ENCODE results near the gene ZNF839. TPM values are rescaled to one million over a fixed set of nuclear protein-coding genes. Genes with fewer than 3 reads are reported as not detected.

Gene ZNF839
- total RNA-seq, 1 donor from 2014 or later = 19.2 TPM

DNA sequence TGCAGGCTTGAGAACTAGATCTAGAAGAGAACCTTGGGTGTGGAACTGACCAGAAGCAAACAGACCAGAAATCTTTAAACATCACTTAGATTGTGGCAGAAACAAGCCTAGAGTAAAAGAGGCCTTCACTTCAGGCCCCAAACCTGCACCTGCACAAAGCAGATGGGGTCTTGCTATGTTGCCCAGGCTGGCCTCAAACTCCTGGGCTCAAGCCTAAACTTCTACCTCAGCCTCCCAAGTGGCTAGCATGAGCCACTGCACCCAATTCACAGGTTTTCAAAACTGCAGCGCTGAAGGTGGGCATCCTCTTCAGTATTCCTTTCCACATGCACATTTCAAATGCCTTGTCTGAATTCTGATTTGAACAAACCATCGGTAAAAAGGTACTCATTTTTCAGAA is 34.4 kb upstream of the ZNF839 start:
- no peak overlapping the region for H3K27ac Mint-ChIP-seq
- TF ChIP-seq, protein P1, sequence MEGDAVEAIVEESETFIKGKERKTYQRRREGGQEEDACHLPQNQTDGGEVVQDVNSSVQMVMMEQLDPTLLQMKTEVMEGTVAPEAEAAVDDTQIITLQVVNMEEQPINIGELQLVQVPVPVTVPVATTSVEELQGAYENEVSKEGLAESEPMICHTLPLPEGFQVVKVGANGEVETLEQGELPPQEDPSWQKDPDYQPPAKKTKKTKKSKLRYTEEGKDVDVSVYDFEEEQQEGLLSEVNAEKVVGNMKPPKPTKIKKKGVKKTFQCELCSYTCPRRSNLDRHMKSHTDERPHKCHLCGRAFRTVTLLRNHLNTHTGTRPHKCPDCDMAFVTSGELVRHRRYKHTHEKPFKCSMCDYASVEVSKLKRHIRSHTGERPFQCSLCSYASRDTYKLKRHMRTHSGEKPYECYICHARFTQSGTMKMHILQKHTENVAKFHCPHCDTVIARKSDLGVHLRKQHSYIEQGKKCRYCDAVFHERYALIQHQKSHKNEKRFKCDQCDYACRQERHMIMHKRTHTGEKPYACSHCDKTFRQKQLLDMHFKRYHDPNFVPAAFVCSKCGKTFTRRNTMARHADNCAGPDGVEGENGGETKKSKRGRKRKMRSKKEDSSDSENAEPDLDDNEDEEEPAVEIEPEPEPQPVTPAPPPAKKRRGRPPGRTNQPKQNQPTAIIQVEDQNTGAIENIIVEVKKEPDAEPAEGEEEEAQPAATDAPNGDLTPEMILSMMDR (IDR thresholded peaks at IDR 0.05; ENCODE audit: unreplicated experiment) = no peak
- no peak overlapping the region for H3K4me3 Mint-ChIP-seq
- H3K36me3 Mint-ChIP-seq = peaks cover 3% of the 10 kb centered on the region
- H3K4me1 Mint-ChIP-seq = peaks cover 14% of the 10 kb centered on the region
- DNase-seq (ENCODE audit: low spot score in 2 of 2, unreplicated experiment in 2 of 2) = no peak
- H3K27me3 Mint-ChIP-seq (ENCODE audit: low read depth) = no peaks in the 10 kb centered on the region
- no peaks in the 10 kb centered on the region for H3K9me3 Mint-ChIP-seq

DNA sequence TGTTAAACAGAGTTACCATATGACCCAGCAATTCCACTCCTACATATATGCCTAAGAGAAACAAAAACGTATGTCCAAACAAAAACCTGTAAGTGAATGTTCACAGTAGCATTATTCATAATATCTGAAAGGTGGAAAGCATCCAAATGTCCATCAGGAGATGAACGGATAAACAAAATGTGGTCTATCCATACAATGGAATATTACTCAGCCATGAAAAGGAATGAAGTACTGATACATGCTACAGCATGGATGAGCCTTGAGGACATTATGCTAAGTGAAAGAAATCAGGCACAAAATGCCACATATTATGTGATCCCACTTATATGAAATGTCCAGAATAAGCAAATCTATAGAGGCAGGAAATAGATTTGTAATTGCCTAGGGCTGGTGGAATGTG is 31.4 kb upstream of the ZNF839 start:
- H3K27ac Mint-ChIP-seq = no peak overlapping the region
- no peaks in the 10 kb centered on the region for H3K36me3 Mint-ChIP-seq
- no peaks in the 10 kb centered on the region for H3K27me3 Mint-ChIP-seq (ENCODE audit: low read depth)
- peaks cover 22% of the 10 kb centered on the region for H3K4me1 Mint-ChIP-seq
- TF ChIP-seq, protein P1 (IDR thresholded peaks at IDR 0.05; ENCODE audit: unreplicated experiment) = no peak
- DNase-seq (ENCODE audit: low spot score in 2 of 2, unreplicated experiment in 2 of 2) = no peak
- H3K4me3 Mint-ChIP-seq = no peak overlapping the region
- H3K9me3 Mint-ChIP-seq = no peaks in the 10 kb centered on the region

- no peak overlapping the region for H3K4me3 Mint-ChIP-seq
These were observed 27.1 kb upstream of the ZNF839 start for GRCh38 chr14:102292441-102292840.

GRCh38 chr14:102293781-102294180 is 25.8 kb upstream of the ZNF839 start:
- Mint-ChIP-seq H3K36me3 (peaks cover 7% of the 10 kb centered on the region), H3K27me3 (ENCODE audit: low read depth) (no peaks in the 10 kb centered on the region), H3K27ac (peak overlapping the region; percentile 94), H3K4me1 (peaks cover 29% of the 10 kb centered on the region), H3K4me3 (no peak overlapping the region), H3K9me3 (no peaks in the 10 kb centered on the region)
- TF ChIP-seq, protein P1 (IDR thresholded peaks at IDR 0.05; ENCODE audit: unreplicated experiment) = no peak
- DNase-seq (ENCODE audit: low spot score in 2 of 2, unreplicated experiment in 2 of 2) = no peak

More at GRCh38 chr14:102292441-102292840, 27.1 kb upstream of the ZNF839 start:
- Mint-ChIP-seq H3K4me1 (peaks cover 29% of the 10 kb centered on the region), H3K27ac (peak overlapping the region; percentile 35), H3K36me3 (no peaks in the 10 kb centered on the region), H3K27me3 (ENCODE audit: low read depth) (no peaks in the 10 kb centered on the region), H3K9me3 (no peaks in the 10 kb centered on the region)
- TF ChIP-seq, protein P1 (IDR thresholded peaks at IDR 0.05; ENCODE audit: unreplicated experiment) = no peak
- no peak for DNase-seq (ENCODE audit: low spot score in 2 of 2, unreplicated experiment in 2 of 2)

DNA sequence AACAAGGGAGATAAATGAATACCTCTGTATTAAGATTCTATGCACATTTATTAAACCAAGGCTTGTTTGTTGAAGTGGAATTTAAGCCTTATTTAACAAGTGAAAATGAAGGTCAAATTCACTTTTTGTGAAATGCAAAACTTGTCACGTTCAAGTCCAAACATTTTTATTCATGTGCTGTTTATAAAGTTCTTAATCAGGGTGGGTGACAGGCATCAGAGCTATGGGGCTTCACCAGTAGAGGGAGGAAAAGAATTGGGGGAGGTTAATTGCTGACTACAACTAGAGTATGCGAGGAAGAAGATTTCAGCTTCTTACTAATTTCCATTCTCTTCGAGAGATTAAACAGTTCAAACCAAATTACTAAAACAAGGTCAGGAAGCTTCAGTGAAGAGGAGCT is 24.3 kb upstream of the ZNF839 start:
- no peaks in the 10 kb centered on the region for H3K27me3 Mint-ChIP-seq (ENCODE audit: low read depth)
- no peak for DNase-seq (ENCODE audit: low spot score in 2 of 2, unreplicated experiment in 2 of 2)
- TF ChIP-seq, protein P1 (IDR thresholded peaks at IDR 0.05; ENCODE audit: unreplicated experiment) = no peak
- no peak overlapping the region for H3K4me3 Mint-ChIP-seq
- H3K4me1 Mint-ChIP-seq = peaks cover 29% of the 10 kb centered on the region
- H3K9me3 Mint-ChIP-seq = no peaks in the 10 kb centered on the region
- H3K36me3 Mint-ChIP-seq = peaks cover 9% of the 10 kb centered on the region
- H3K27ac Mint-ChIP-seq = peak overlapping the region; percentile 94

All from mesothelial cell of epicardium (in vitro differentiated cells).